Cardiac fibroblast (primary cell): Measurements from ENCODE around the gene GLG1.

Source experiments
- DNase-seq, 2 donors: peaks; one replicate each; pipeline versions ENCODE4 v3.0.0 to v3.0.0-alpha.2; 2010; ENCODE audit warnings: low read depth in 2 of 2
- H3K4me3 ChIP-seq, 2 donors: replicated peaks in 1 of 2; 1 replicate in 1 of 2; 2 replicates in 1 of 2; pipeline ENCODE4 v1.5.1; 2011; ENCODE audit warnings: low read depth in 2 of 2, low read length in 2 of 2, mild to moderate bottlenecking in 2 of 2, moderate library complexity in 1 of 2
- CTCF ChIP-seq: IDR thresholded peaks from one replicate; pipeline ENCODE4 v1.5.1; 2011; ENCODE audit warnings: low read depth, mild to moderate bottlenecking, low read length, inconsistent platforms

The GLG1 gene

GRCh38 chr16:74455213-74455612 lies 151.7 kb downstream of the GLG1 start:
- no peak overlapping the region for H3K4me3 ChIP-seq
- no peak for TF ChIP-seq CTCF
- DNase-seq: peak; percentile 85 to 94

GRCh38 chr16:74451951-74452758 lies 154.8 kb downstream of the GLG1 start:
- DNase-seq: peak in 1 of 2 donors; percentile 25
- H3K4me3 ChIP-seq: no peak overlapping the region
- no peak for TF ChIP-seq CTCF

GRCh38 chr16:74450967-74451760 lies 155.8 kb downstream of the GLG1 start:
- DNase-seq: no peak
- TF ChIP-seq CTCF: no peak
- no peak overlapping the region for H3K4me3 ChIP-seq

- peak in 1 of 2 donors; percentile 22 for DNase-seq
- no peak overlapping the region for H3K4me3 ChIP-seq
- TF ChIP-seq CTCF: no peak
Measured at GRCh38 chr16:74450236-74450635, 156.7 kb downstream of the GLG1 start.

GRCh38 chr16:74449470-74449869 lies 157.4 kb downstream of the GLG1 start:
- DNase-seq: peak in 1 of 2 donors; percentile 74
- H3K4me3 ChIP-seq: no peak overlapping the region
- peak; percentile 23 for TF ChIP-seq CTCF

- no peak overlapping the region for H3K4me3 ChIP-seq
- no peak for TF ChIP-seq CTCF
- peak; percentile 94 to 97 for DNase-seq
Measured at GRCh38 chr16:74448990-74449389, 157.9 kb downstream of the GLG1 start.
